Left cardiac atrium (tissue), 4 donors: ENCODE data around the gene CAPN11. TPM values are rescaled to one million over a fixed set of nuclear protein-coding genes. Genes with fewer than 3 reads are reported as not detected.

Source experiments
- ATAC-seq, 2 donors: fragments of 200-7000 bp; cut with Tn5 transposase; one replicate each; pipeline ENCODE4 v1.9.1; 2020; ENCODE audit warnings: mild to moderate bottlenecking in 2 of 2, moderate library complexity in 2 of 2
- DNase-seq: peaks from one replicate; pipeline ENCODE4 v3.0.0-alpha.2; 2020
- intact Hi-C, 2 donors: fragments of 100-400 bp; cut with DNase I; formaldehyde crosslinking; loops; one replicate each; pipeline versions ENCODE4 v1.14.1 to v1.15.1; 2022 to 2023
- total RNA-seq, 2 donors: library from RNA; stranded (reverse); fragmentation: NEBNext Ultra II Directional; extraction: Animal tissue kit (Norgen Biotek cat#: 25700); gene quantifications; one replicate each; pipeline ENCODE4 v1.2.1, GENCODE V29; 2021
- donor health status: DM: no; HTN: yes; CAD: no.
- donor health status: DM: no; HTN: yes; CAD: no; lungs with severe emphysema.
- donor health status: DM: yes; HTN: yes; CAD: no.
- donor health status: Dilated cardiomyopathy.

Gene CAPN11
- total RNA-seq, 2 donors from 2014 or later = 0.39 to 0.97 TPM

DNA sequence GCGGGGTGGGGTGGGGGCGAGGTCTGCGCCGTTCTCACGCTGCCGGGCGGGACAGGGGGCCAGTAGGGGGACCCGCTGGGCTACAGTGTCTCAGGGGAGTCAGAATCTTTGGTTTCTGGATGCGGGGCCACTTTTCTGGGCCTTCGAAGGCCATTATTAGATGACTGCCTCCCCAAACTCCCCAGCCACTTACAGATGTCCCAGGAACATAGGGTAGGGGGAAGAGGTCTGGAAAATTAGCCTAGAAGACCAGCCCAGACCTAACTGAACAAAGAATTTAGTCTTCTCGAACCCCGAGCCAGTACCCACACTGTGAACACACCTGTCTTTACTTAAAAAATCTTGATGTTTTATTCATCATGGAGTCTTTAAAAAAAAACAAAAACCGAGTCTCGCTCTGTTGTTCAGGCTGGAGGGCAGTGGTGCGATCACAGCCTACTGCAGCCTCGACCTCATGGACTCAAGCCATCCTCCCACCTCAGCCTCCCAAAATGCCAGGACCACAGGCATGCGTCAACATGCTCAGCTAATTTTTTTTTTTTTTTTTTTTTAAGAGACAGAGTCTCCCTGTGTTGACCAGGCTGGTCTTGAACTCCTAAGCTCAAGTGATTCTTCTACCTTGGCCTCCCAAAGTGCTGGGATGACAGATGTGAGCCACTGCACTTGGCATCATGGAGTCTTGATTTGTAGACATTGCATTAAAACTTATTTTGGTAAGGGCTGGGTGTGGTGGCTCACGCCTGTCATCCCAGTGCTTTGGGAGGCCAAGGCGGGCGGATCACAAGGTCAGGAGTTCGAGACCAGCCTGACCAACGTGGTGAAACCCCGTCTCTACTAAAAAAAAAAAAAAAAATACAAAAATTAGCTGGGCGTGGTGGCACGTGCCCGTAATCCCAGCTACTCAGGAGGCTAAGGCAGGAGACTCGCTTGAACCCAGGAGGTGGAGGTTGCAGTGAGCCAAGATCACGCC is 61.5 kb downstream of the CAPN11 start:
- ATAC-seq (no peak), DNase-seq (no peak)
- intact Hi-C loops = loop anchor here in 1 of 2 donors (5.0 kb wide), 1 partner anchor 48 kb away; no protein-coding TSS in a partner anchor

DNA sequence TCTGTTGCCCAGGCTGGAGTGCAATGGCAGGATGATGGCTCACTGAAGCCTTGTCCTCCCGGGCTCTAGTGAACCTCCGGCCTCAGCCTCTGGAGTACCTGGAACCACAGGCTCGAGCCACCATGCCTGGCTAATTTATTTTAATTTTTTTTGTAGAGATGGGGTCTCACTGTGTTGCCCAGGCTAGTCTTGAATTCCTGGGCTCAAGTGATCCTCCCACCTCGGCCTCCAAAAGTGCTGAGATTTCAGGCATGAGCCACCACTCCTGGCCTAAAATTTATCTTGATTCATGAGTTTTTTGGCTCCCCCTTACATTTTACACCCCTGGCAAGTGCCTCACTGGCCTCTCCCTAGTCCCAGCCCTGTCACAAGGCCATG is 62.3 kb downstream of the CAPN11 start:
- intact Hi-C loops = no loop called here
- no peak for ATAC-seq
- DNase-seq = no peak

DNA sequence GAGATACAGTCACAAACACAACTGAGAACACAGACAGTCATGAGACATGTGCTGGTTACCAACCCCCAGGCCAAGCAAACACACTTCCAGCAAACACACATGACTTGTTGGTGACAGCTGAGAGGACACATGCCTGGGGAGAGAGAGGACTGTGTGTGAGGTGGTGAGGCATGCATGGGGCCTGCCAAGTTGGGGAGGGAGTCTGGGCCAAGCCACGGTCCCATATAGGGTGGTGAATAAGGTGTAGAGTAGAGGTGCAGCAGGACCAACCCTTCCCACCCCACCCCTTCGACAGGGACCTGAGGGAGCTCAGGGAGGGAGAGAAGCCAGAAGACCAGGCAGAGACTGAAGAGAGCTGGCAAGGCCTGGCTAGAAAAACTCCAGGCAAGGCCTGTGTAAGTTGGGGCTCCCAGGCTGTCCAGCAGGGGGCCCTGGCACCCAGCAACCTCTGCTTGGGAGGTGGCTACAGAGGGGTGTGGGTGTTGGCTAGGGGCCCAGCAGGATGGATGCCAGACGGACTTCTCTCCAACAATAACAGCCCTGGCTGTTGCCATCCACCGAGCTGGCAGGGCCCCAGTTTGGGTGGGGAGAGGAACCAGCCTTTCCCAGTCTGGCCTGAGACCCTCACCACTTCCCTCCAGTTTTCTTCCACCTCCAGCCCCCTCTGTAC is 62.8 kb downstream of the CAPN11 start:
- peak; percentile 93 for DNase-seq
- intact Hi-C loops = no loop called here
- ATAC-seq = peak; percentile 53 to 63

DNA sequence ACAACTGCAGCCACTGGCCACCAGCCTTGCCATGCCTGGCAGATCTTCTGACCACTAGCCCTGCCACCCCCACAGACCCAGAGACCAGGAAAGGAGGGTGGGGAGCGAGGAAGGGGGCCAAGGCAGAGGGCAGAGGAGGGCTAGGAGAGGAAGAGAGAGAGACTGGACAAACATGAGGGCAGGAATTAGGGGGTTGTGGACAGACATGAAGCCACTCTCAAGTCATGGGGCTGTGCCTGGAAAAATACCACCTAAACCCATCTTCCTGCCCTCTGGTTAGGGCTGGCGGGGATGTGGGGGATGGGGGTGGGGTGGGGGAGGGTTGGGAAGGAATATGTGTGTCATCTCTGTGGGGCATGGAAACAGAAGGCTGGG is 63.3 kb downstream of the CAPN11 start:
- DNase-seq (no peak), ATAC-seq (no peak)
- intact Hi-C loops = no loop called here

DNA sequence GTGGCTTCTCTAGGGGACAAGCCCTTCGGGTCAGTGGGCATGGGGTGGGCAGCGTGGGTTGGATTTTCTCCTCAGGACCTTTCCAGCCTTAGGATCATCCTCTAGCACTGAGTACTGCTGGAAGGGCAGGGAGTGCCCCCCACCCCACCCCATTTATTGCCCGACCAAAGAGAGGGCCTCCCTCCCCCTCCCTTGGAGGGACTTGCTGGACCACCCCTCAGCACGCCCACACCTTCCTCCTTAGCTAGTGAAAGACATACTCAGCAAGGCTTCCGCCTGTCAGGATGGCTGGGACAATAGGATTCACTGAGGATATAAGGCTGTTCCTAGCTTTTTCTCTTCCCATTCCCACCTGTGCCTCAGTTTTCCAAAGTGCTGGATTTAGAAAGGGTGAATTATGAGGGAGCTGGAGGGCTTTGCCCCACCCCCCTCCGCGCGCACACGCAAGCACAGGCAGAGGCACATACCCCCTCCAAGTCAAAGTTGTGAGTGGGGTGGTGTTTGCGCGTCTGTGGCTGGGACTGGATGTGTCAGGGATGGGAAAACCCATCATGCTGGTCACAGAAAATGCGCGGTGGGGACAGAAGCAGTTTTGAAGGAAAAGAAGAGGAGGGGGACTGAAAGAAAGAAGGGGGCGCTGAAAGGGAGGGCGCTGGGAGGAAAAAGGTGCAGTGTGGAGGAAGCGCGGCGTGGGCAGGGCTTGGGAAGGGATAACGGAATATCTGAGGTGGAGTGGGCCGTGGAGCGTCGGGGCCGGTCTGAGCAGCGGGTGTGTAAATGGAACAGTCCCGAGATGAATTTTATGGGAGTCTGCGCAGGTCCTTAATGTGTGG is 64.1 kb downstream of the CAPN11 start:
- intact Hi-C loops = no loop called here
- DNase-seq = no peak
- ATAC-seq = no peak

DNA sequence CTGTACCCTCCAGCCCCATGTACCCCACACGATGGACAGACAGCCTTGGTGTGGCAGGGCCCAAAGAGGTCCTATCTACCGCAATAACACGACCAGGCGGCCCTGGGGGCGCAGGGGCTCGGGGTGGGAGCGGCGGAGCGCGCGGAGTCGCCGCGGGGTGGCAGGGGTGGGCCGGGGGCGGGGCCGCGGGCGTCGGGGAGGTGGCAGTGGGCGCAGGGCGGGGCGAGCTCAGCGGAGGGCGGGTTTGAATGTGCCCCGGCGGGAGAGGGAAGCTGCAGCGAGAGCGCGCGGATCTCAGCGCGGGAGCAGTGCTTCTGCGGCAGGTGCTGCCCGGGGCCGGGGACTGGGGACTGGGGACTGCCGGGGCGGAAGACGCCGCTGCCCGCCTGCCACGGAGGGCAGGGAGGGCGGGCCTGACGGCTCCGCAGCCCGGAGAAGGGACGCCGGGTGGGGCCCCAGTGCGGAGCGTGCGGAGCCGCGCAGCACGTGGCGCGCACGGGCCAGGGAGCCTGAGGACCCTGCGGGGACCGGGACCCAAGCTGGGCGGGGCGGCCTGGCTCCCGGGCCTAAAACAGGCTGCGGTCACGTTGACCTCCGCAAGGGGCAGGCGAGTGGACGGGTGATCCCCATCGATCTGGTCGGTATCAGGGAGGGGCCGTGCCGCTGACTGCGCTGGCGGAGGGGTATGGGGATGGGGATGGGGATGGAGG is 64.9 kb downstream of the CAPN11 start, which contains the start of gene SLC29A1:
TSS of gene SLC29A1 (plus strand) at position 277 of the 710 bp plus-strand sequence. CDS start 3,719 bp downstream, outside the sequence.
- ATAC-seq (peak; percentile 39 to 49), DNase-seq (peak; percentile 81)
- intact Hi-C loops = no loop called here

DNA sequence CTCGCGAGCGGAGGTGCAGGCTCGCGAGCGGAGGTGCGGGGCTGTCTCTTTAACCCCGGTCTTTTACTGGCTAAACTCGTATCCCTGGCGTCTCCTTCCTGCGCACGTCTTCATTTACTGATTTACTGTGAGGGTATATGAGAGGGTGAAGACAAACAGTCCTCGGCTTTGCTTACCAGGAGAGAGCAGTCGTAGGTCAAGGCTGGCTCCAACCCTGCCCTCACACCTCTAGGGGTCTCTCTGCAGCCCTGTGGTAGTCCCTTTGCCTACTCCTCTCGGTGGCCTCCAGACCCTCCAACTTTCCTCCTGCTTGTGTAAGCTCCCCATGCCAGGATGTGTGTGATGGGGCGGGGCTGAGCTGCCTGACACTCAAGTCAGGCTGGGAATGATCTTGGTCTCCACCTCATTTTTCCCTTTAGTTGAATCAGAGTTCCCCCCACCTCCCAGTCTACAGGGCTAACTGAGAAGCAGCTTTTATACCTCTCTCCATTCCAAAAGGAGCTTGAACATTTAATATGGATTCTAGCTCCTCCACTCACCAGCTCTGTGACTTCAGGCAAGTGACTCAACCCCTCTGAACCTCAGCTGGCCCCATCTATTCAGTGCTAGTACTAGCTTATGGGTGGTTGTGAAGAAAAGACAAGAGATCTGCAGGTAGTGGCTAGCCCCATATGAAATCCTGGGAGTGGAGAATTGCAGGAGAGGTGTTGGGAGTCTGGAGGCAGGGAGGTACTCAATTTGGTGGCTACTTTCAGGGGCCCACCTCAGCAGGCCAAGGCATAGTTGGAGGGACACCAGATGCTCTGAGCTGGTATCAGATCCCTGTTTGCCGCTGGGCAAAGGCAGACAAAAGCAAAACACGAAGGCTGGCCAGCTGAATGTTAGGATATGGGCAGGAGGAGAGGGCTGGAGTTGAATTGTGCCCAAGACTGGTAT is 65.7 kb downstream of the CAPN11 start:
- DNase-seq (no peak), ATAC-seq (no peak)
- intact Hi-C loops = no loop called here

DNA sequence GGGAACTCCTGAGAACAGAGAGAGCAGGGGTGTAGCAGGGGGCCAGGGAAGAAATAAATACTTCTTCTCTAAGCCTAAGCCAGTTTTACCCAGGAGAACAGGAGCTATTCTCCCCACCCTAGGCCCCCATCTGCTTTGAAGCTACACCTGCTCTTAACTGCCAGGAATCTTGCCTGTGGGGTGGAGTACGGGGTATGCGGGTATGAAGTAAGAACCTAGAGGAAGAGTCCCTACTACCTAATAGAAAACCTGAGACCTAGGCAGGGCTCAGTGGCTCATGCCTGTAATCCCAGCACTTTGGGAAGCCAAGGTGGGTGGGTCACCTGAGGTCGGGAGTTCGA is 66.3 kb downstream of the CAPN11 start:
- no peak for DNase-seq
- no peak for ATAC-seq
- intact Hi-C loops = no loop called here

DNA sequence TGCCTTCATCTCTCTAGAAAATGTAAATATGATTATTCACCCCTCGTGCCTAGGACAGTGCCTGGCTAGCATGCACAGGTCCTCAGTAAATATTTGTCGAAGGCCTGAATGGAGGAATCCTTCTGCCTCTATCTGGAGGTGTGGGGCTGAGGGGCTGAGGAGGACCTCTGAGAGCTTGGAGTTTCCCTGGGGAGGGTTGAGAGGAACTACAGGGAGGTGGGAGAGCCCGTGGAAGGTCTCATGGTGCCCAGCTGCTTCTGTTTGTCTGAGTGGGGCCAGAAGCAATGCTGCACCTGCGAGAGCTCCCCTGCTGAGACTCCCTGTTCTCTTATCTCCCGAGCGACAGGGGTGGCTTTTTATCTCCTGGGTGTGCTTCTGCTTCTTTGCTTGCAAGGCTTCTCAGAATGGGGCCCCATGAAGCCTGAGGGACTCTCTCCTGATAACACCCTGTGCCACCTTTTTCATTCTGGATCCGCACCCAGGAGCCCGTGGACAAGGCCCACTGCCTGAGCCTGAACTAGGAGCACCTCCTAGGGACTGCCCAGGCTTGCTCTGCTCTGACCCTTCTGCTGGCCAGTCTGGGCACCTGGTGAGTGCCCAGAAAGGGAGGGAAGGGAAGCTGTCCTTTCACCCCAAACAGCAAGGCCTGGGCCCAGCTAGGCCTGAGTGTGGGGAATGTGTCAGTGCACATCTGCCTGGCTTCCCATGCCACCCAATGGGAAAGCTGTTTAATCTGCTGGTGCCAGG is 67.1 kb downstream of the CAPN11 start:
- intact Hi-C loops = no loop called here
- no peak for ATAC-seq
- DNase-seq = no peak

DNA sequence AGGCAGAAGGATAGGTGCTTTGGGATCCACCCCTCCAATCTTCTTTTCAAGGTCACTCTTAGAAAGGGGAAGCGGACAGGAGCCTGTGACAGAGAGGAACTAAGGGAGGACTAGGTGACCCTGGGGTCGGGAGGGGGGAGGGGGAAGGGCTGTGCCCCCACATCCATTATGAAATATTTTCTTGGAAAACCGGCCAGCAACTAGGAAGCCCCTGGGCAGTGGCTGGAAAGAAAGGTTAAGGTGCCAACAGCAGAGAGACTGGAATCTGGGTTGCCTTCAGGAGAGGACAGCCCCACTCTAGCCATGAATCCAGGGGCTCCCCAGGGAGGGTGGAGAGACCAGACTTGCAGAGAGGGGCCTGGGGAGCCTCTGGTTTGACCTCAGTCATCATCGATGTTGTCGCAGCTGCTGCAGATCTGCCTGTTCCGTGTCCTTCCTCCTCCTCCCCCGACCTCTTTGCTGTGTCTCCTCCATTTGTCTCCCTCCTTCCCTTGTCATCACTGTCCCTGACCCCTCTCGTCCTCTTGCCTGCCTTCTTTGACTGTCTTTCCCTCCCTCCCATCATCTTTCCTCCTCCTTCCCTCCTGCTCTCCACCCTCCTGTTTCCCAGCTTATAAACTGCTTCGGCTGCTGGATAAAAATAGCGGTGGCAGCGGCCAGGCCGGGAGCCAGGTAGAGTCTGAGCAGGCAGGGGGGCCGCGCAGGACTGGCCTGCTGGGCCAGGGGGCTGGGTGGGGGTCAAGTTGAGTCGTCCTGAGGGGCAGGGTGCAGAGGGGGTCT is 67.9 kb downstream of the CAPN11 start:
- intact Hi-C loops = no loop called here
- DNase-seq = no peak
- peak; percentile 10 for ATAC-seq

DNA sequence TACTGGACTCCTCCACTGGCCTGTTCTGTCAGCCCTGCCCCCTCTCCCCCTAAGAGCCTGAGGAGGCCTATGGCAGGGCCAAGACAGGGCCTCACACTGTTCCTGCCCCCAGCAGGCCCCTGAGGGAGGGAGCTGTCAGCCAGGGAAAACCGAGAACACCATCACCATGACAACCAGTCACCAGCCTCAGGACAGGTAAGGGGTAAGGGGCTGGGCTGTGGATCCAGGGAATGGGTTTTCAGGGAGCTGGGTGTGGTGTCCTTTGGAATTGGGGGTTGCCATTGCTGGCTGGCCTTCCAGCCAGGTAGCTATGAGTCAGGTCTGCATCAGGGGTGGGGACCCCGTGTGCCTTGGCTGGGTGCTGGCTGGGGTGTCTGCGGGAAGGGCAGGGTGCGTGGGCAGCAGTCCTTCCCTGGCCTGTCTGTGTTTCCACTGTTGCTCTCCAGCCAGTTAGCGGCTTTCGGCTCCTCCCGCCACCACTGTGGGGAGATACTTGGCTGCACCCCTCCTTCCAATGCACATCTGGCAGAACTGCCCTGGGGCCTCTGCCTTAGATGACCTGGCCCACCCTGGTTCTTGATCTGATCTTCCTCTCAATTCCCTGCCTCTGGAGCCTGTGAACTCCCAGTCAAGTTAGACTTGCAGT is 68.7 kb downstream of the CAPN11 start:
- peak in 1 of 2 donors; percentile 2 for ATAC-seq
- no peak for DNase-seq
- intact Hi-C loops = no loop called here

DNA sequence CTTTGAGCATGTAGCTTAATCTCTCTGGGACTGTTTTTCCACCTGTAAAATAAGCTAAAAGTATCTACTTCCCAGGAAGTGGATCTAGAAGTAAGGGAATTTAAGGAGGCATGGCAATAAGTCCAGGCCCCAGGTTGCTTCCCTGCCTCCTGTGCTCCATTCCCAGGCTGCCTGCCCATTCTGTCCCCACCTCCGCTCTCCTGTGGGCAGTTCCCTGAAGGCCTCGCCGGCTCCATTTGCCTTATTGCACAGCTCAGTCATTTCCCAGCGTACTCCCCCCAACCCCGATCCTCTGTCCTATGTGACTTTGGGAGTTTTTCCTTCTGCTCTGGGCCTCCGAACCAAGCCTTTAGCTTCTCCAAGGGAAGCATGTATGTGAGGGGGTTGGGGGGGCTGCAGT is 69.4 kb downstream of the CAPN11 start:
- no peak for ATAC-seq
- intact Hi-C loops = no loop called here
- no peak for DNase-seq

DNA sequence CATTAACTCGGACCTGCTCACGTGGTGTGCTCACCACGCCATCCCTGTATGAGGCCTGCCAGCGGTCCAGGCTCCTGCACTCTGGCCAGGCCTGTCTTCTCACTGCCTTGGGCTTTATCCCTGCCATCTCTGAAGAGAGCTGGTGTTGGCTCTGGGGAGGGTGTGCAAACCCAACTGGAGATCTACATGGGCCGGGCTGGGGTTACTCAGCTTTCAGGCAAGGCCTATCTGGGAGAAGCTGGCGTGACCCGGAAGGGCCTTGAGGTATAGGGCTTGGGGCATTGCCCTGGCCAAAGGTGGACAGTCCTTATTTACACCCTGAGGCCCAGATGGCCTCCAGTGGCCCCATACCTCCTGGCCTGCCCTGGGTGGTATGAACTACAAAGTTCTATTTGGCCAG is 69.8 kb downstream of the CAPN11 start:
- intact Hi-C loops = no loop called here
- DNase-seq (no peak), ATAC-seq (no peak)

DNA sequence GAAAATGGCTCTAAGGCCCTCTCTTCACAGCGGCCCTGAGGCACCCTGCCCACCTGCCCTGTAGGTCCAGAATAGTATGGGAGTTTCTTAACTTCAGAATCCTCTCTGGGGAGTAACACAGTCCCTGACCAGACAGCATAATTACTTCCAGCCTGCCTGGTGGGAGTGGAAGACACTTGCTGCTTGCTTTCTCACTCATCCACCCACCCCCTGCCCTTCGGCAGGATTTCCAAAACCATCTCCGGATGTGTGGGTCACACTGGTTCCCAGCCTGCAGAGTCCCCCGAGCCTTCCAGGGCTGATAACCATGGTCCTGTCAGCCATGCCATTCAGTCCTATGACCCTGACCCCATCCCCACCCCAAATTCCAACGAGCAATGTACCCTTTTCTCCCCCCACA is 70.2 kb downstream of the CAPN11 start:
- DNase-seq = no peak

DNA sequence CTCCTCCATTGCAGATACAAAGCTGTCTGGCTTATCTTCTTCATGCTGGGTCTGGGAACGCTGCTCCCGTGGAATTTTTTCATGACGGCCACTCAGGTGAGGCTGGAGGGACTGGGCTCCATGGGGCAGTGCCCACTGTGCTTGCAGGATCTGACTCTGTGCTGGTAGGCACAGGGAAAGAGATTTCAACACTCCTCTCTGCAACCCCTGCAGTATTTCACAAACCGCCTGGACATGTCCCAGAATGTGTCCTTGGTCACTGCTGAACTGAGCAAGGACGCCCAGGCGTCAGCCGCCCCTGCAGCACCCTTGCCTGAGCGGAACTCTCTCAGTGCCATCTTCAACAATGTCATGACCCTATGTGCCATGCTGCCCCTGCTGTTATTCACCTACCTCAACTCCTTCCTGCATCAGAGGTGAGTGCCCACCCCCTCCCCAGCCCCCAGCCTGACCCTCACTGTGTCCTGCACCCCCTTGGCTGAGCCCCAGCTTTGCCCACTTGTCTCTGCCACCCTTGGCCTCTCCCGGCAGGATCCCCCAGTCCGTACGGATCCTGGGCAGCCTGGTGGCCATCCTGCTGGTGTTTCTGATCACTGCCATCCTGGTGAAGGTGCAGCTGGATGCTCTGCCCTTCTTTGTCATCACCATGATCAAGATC is 70.9 kb downstream of the CAPN11 start:
- intact Hi-C loops = loop anchor here (10.0 kb wide), 1 partner anchor 125 kb away; no protein-coding TSS in a partner anchor
- no peak for DNase-seq
- peak; percentile 7 to 56 for ATAC-seq

More for the DNA sequence above, 70.2 kb downstream of the CAPN11 start:
- intact Hi-C loops = no loop called here
- ATAC-seq = no peak
